HL-60 (cell line): ENCODE results near the gene RHBDD1.
A peak's percentile ranks its signal among the peaks of the same experiment; 100 is the strongest.

Experiments used
- DNase-seq, 2 experiments: peaks; one replicate each; pipeline ENCODE4 v3.0.0-alpha.2; 2010 to 2020; ENCODE audit warnings: low read depth in 1 of 2, low spot score in 1 of 2
- H3K27ac ChIP-seq: fragments of 250-450 bp; sonication (Bioruptor Pico); replicated peaks from 2 replicates; pipeline ENCODE4 v1.5.1; 2020; ENCODE audit warnings: mild to moderate bottlenecking, moderate library complexity
- H3K27me3 ChIP-seq: fragments of 250-450 bp; sonication (Bioruptor Pico); 2 replicates; pipeline ENCODE4 v1.5.1; 2021; ENCODE audit warnings: mild to moderate bottlenecking, moderate library complexity; ENCODE audit not compliant: insufficient read depth, poor library complexity, severe bottlenecking
- H3K4me3 ChIP-seq: replicated peaks from 2 replicates; pipeline ENCODE4 v1.5.1; 2011; ENCODE audit warnings: mild to moderate bottlenecking, control low read depth, low read length; ENCODE audit not compliant: insufficient read depth
- CTCF ChIP-seq: IDR thresholded peaks from one replicate; pipeline ENCODE4 v1.5.1; 2011; ENCODE audit warnings: low read length, control low read depth, inconsistent platforms; ENCODE audit not compliant: insufficient read depth
- GABPA ChIP-seq: IDR thresholded peaks from 2 replicates; pipeline ENCODE4 v1.6.1; 2012; ENCODE audit warnings: low read depth
- POLR2AphosphoS5 ChIP-seq: IDR thresholded peaks from 2 replicates; pipeline ENCODE4 v1.6.1; 2012; ENCODE audit warnings: low read depth
- REST ChIP-seq: IDR thresholded peaks from 2 replicates; pipeline ENCODE4 v1.6.1; 2012; ENCODE audit warnings: low read depth; ENCODE audit not compliant: insufficient replicate concordance
- SPI1 ChIP-seq: IDR thresholded peaks from 2 replicates; pipeline ENCODE4 v1.6.1; 2012; ENCODE audit warnings: low read depth, mild to moderate bottlenecking, borderline replicate concordance

The RHBDD1 gene

GRCh38 chr2:226792155-226792881 lies 43.5 kb upstream of the RHBDD1 start:
- H3K4me3 ChIP-seq, result peak overlapping the region; percentile 54
- peak overlapping the region; percentile 86 for H3K27ac ChIP-seq
- no peak for DNase-seq
- no peaks in the 10 kb centered on the region for H3K27me3 ChIP-seq
- no peak for TF ChIP-seq CTCF
- no peak for TF ChIP-seq REST
- TF ChIP-seq SPI1, result no peak
- TF ChIP-seq GABPA, result no peak

- no peak for TF ChIP-seq REST
- no peak overlapping the region for H3K4me3 ChIP-seq
- no peak overlapping the region for H3K27ac ChIP-seq
- no peak for DNase-seq
- H3K27me3 ChIP-seq, result peaks cover 5% of the 10 kb centered on the region
These were observed 42.2 kb upstream of the RHBDD1 start for GRCh38 chr2:226793646-226794045.

GRCh38 chr2:226794196-226794661 lies 41.6 kb upstream of the RHBDD1 start:
- Histone ChIP-seq H3K27me3 (peaks cover 6% of the 10 kb centered on the region), H3K4me3 (no peak overlapping the region), H3K27ac (no peak overlapping the region)
- no peak for TF ChIP-seq SPI1
- DNase-seq, result no peak

- Histone ChIP-seq H3K4me3 (no peak overlapping the region), H3K27me3 (peaks cover 6% of the 10 kb centered on the region), H3K27ac (no peak overlapping the region)
- DNase-seq, result no peak
- no peak for TF ChIP-seq SPI1
- TF ChIP-seq CTCF, result no peak
- TF ChIP-seq REST, result no peak
- no peak for TF ChIP-seq GABPA
- TF ChIP-seq POLR2AphosphoS5, result no peak
These were observed 41.1 kb upstream of the RHBDD1 start for GRCh38 chr2:226794751-226795171.
